Neural progenitor cell (in vitro differentiated cells): ENCODE data around the gene TENM3.

ENCODE experiments used
- CTCF ChIP-seq: fragments of 200-600 bp; sonication (generic); IDR thresholded peaks from 2 replicates; pipeline ENCODE4 v1.5.1; 2017; ENCODE audit warnings: antibody characterized with exemption, mild to moderate bottlenecking
- EZH2 ChIP-seq: fragments of 200-600 bp; sonication (generic); IDR thresholded peaks from 2 replicates; pipeline ENCODE4 v1.6.1; 2017; ENCODE audit warnings: antibody characterized with exemption, mild to moderate bottlenecking, moderate library complexity
- EZH2phosphoT487 ChIP-seq: fragments of 200-600 bp; sonication (generic); IDR thresholded peaks from 2 replicates; pipeline ENCODE4 v1.6.1; 2017; ENCODE audit warnings: antibody characterized with exemption

GRCh38 chr4:182537031-182537795, 294.0 kb downstream of the TENM3 start:
- TF ChIP-seq CTCF (no peak), EZH2 (no peak), EZH2phosphoT487 (no peak)
